SU-DHL-6 (cell line): ENCODE data around the gene DENND2A.

Experiments
- CTCF ChIP-seq: fragments of 200-600 bp; sonication (generic); IDR thresholded peaks from one replicate; pipeline ENCODE4 v1.5.1; 2017; ENCODE audit warnings: antibody characterized with exemption, mild to moderate bottlenecking, low read length, moderate library complexity; ENCODE audit not compliant: insufficient read depth, poor library complexity, severe bottlenecking
- EZH2phosphoT487 ChIP-seq: fragments of 200-600 bp; sonication (generic), shearing (Covaris generic); conservative IDR thresholded peaks from 2 replicates; pipeline ENCODE4 v1.6.1; 2018; ENCODE audit warnings: mild to moderate bottlenecking, antibody characterized with exemption, low read length, moderate library complexity, mixed read lengths

- TF ChIP-seq EZH2phosphoT487 (no peak), CTCF (no peak)
These were observed 70.5 kb downstream of the DENND2A start for GRCh38 chr7:140570120-140570519.
